ENCODE data around the gene SOX18. TPM values are rescaled to one million over a fixed set of nuclear protein-coding genes. Genes with fewer than 3 reads are reported as not detected.

SOX18 gene
- total and polyA plus RNA-seq, 2 of the 13 experiments (the other 11 are each of a cell fraction or from before 2014, with no cell fraction given), result 1.6 to 1.9 TPM

DNA sequence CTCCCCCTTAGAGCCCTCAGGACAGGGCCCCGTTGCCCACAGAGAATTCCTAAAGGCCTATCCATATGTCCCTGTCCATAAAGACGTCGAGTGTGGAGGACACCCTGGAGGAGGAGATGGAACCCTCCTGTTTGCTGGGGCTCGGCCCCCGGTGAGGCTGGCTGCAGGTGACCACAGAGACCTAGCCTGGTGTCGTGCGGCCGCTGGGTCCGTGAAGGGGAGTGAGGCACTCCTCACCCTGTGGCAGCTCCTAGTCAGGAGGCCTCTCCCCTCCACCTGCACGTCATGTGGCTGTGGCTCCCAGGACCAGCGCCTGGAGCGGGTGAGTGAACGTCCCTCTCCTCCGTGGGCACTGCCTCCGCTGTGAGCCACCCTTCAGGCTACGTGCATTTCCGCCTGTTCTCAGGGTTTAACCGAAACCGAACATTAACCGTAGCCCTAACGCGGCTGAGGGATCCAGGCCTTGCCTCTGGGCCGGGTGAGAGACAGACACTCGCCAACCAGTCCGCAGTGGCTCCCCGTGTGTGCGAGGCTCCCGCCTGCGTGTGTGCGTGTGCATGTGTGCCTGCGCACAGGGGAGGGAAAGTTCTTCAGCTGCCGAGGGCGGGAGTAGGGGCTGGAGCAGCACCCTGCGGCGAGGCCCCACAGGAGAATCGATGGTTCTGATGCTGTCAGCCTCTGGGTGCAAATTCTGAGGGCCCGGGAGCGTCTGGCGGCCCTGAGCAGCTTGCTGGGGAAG, 7.6 kb upstream of the SOX18 start (continued):
- TF ChIP-seq, protein P1, sequence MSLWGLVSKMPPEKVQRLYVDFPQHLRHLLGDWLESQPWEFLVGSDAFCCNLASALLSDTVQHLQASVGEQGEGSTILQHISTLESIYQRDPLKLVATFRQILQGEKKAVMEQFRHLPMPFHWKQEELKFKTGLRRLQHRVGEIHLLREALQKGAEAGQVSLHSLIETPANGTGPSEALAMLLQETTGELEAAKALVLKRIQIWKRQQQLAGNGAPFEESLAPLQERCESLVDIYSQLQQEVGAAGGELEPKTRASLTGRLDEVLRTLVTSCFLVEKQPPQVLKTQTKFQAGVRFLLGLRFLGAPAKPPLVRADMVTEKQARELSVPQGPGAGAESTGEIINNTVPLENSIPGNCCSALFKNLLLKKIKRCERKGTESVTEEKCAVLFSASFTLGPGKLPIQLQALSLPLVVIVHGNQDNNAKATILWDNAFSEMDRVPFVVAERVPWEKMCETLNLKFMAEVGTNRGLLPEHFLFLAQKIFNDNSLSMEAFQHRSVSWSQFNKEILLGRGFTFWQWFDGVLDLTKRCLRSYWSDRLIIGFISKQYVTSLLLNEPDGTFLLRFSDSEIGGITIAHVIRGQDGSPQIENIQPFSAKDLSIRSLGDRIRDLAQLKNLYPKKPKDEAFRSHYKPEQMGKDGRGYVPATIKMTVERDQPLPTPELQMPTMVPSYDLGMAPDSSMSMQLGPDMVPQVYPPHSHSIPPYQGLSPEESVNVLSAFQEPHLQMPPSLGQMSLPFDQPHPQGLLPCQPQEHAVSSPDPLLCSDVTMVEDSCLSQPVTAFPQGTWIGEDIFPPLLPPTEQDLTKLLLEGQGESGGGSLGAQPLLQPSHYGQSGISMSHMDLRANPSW (CRISPR knock-in tag; IDR thresholded peaks at IDR 0.05; ENCODE audit: borderline replicate concordance), result no peak
- TF ChIP-seq, protein P2, sequence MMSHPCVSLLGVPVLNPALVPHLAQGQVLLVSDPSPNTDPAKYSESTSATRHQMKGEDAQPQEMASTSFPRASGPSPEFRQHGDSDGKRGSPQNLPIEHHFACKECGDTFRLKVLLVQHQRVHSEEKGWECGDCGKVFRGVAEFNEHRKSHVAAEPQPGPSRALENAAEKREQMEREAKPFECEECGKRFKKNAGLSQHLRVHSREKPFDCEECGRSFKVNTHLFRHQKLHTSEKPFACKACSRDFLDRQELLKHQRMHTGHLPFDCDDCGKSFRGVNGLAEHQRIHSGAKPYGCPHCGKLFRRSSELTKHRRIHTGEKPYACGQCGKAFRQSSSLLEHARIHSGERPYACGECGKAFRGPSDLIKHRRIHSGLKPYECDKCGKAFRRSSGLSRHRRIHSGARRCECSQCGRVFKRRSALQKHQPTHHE (CRISPR knock-in tag; IDR thresholded peaks at IDR 0.05; ENCODE audit: borderline replicate concordance), result no peak
- TF ChIP-seq E2F2 (CRISPR knock-in tag; IDR thresholded peaks at IDR 0.05; ENCODE audit: borderline replicate concordance) (no peak), TEAD2 (CRISPR knock-in tag; IDR thresholded peaks at IDR 0.05) (no peak), ZNF343 (CRISPR knock-in tag; IDR thresholded peaks at IDR 0.05) (no peak; the same call in 1 of the 2 replicates), ZBED4 (CRISPR knock-in tag; IDR thresholded peaks at IDR 0.05; ENCODE audit: borderline replicate concordance) (no peak; the same call in 1 of the 2 replicates), RARG (CRISPR knock-in tag; IDR thresholded peaks at IDR 0.05; ENCODE audit: low read depth) (no peak)
- TF ChIP-seq, protein P3, sequence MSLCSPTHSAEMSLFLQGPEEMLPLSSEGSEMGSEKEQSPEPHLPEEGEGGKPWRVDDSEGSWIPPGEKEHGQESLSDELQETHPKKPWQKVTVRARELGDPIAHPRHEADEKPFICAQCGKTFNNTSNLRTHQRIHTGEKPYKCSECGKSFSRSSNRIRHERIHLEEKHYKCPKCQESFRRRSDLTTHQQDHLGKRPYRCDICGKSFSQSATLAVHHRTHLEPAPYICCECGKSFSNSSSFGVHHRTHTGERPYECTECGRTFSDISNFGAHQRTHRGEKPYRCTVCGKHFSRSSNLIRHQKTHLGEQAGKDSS (CRISPR knock-in tag; IDR thresholded peaks at IDR 0.05; ENCODE audit: borderline replicate concordance, low read depth), result peak; percentile 92; the same call in 1 of the 2 replicates
- TF ChIP-seq, protein P4, sequence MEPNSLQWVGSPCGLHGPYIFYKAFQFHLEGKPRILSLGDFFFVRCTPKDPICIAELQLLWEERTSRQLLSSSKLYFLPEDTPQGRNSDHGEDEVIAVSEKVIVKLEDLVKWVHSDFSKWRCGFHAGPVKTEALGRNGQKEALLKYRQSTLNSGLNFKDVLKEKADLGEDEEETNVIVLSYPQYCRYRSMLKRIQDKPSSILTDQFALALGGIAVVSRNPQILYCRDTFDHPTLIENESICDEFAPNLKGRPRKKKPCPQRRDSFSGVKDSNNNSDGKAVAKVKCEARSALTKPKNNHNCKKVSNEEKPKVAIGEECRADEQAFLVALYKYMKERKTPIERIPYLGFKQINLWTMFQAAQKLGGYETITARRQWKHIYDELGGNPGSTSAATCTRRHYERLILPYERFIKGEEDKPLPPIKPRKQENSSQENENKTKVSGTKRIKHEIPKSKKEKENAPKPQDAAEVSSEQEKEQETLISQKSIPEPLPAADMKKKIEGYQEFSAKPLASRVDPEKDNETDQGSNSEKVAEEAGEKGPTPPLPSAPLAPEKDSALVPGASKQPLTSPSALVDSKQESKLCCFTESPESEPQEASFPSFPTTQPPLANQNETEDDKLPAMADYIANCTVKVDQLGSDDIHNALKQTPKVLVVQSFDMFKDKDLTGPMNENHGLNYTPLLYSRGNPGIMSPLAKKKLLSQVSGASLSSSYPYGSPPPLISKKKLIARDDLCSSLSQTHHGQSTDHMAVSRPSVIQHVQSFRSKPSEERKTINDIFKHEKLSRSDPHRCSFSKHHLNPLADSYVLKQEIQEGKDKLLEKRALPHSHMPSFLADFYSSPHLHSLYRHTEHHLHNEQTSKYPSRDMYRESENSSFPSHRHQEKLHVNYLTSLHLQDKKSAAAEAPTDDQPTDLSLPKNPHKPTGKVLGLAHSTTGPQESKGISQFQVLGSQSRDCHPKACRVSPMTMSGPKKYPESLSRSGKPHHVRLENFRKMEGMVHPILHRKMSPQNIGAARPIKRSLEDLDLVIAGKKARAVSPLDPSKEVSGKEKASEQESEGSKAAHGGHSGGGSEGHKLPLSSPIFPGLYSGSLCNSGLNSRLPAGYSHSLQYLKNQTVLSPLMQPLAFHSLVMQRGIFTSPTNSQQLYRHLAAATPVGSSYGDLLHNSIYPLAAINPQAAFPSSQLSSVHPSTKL (CRISPR knock-in tag; IDR thresholded peaks at IDR 0.05), result no peak

Data from HepG2 (cell line).